ENCODE results near the gene RTN4. TPM values are rescaled to one million over a fixed set of nuclear protein-coding genes. Genes with fewer than 3 reads are reported as not detected.
"Not testable (repeated sequence)": the region's sequence is repeated elsewhere in the genome, so short reads cannot be mapped to it uniquely, and the experiment has no call there.

Gene RTN4
- total RNA-seq, 1 donor from 2014 or later, result 275 TPM

DNA sequence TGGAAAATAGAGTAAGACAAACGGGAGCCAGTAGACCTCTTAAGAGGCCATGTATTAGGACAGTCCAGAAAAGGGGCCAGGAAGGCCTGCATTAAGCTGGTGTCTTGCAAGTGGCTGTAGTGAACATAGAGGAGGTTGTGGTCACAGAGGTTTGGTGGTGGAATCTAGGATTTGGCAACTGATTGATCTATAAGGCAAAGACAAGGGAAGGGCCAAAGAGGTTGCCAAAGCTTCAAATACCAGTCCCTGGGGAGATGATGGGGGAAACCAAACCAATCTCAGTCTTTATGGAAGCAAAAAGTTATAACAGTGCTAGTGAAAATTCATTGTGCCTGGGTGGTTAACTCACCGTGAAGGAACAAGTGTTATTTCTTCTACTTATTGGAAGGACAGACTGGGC, 28.7 kb upstream of the RTN4 start:
- Histone ChIP-seq H3K36me3 (no peaks in the 10 kb centered on the region), H3K4me3 (no peak overlapping the region), H3K4me1 (no peaks in the 10 kb centered on the region), H3K27ac (no peak overlapping the region), H3K27me3 (no peaks in the 10 kb centered on the region), H3K9me3 (no peaks in the 10 kb centered on the region)
- no peak for ATAC-seq
- intact Hi-C loops (cut with DNase I), result no loop called here
- DNase-seq, result no peak
- TF ChIP-seq CTCF (IDR thresholded peaks at IDR 0.05), result no peak

DNA sequence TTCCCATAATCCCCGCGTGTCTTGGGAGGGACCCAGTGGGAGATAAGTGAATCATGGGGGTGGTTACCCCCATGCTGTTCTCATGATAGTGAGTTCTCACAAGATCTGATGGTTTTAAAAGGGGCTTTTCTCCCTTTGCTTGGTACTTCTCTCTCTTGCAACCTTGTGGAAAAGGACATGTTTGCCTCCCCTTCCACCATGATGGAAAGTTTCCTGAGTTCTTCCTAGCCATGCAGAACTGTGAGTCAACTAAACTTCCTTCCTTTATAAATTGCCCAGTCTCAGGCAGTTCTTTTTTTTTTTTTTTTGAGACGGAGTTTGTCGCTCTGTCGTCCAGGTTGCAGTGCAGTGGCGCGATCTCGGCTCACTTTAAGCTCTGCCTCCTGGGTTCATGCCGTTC, 26.5 kb upstream of the RTN4 start:
- no peak for TF ChIP-seq CTCF (IDR thresholded peaks at IDR 0.05)
- no peak overlapping the region for H3K27ac ChIP-seq
- ATAC-seq (no peak), DNase-seq (no peak)
- H3K27me3 ChIP-seq, result no peaks in the 10 kb centered on the region
- H3K4me3 ChIP-seq, result no peak overlapping the region
- H3K4me1 ChIP-seq, result no peaks in the 10 kb centered on the region
- intact Hi-C loops (cut with DNase I), result no loop called here
- no peaks in the 10 kb centered on the region for H3K36me3 ChIP-seq
- H3K9me3 ChIP-seq, result no peaks in the 10 kb centered on the region

DNA sequence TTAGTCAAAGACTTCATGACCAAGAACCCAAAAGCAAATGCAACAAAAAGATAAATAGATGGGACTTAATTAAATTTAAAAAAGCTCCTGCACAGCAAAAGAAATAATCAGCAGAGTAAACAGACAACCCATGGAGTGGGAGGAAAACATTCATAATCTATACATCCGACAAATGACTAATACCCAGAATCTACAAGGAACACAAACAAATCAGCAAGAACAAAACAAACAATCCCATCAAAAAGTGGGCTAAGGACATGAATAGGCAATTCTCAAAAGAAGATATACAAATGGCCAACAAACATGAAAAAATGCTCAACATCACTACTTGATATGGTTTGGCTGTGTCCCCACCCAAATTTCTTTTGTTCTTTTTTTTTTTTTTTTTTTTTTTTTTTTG, 25.8 kb upstream of the RTN4 start:
- H3K36me3 ChIP-seq; DNase-seq; H3K4me3 ChIP-seq; H3K27ac ChIP-seq; H3K4me1 ChIP-seq; H3K27me3 ChIP-seq; intact Hi-C loops (cut with DNase I); ATAC-seq; H3K9me3 ChIP-seq: not testable (repeated sequence)

GRCh38 chr2:55073000-55073983, 23.0 kb upstream of the RTN4 start:
- Histone ChIP-seq H3K4me3 (no peak overlapping the region), H3K36me3 (no peaks in the 10 kb centered on the region), H3K27ac (no peak overlapping the region), H3K4me1 (no peaks in the 10 kb centered on the region), H3K27me3 (no peaks in the 10 kb centered on the region), H3K9me3 (no peaks in the 10 kb centered on the region)
- ATAC-seq (no peak), DNase-seq (no peak)
- intact Hi-C loops (cut with DNase I), result no loop called here
- no peak for TF ChIP-seq CTCF (IDR thresholded peaks at IDR 0.05)

GRCh38 chr2:55063713-55064323, 13.6 kb upstream of the RTN4 start:
- H3K27ac ChIP-seq, result no peak overlapping the region
- peak; percentile 15 for TF ChIP-seq CTCF (IDR thresholded peaks at IDR 0.05)
- ATAC-seq, result peak; percentile 16
- no peak for DNase-seq
- H3K4me3 ChIP-seq, result no peak overlapping the region
- H3K9me3 ChIP-seq, result no peaks in the 10 kb centered on the region
- H3K4me1 ChIP-seq, result no peaks in the 10 kb centered on the region
- no peaks in the 10 kb centered on the region for H3K36me3 ChIP-seq
- H3K27me3 ChIP-seq, result no peaks in the 10 kb centered on the region
- intact Hi-C loops (cut with DNase I), result no loop called here

GRCh38 chr2:55063226-55063625, 13.0 kb upstream of the RTN4 start:
- ATAC-seq (no peak), DNase-seq (no peak)
- H3K36me3 ChIP-seq, result no peaks in the 10 kb centered on the region
- TF ChIP-seq CTCF (IDR thresholded peaks at IDR 0.05), result no peak
- intact Hi-C loops (cut with DNase I), result no loop called here
- H3K9me3 ChIP-seq, result no peaks in the 10 kb centered on the region
- H3K27ac ChIP-seq, result no peak overlapping the region
- H3K4me3 ChIP-seq, result no peak overlapping the region
- no peaks in the 10 kb centered on the region for H3K27me3 ChIP-seq
- no peaks in the 10 kb centered on the region for H3K4me1 ChIP-seq
